Measurements from ENCODE around the gene SYCP2L. TPM values are rescaled to one million over a fixed set of nuclear protein-coding genes. Genes with fewer than 3 reads are reported as not detected.

The SYCP2L gene
- total and polyA plus RNA-seq, 2 donors (not counting 3 experiments of a cell fraction or from before 2014, with no cell fraction given), result not detected

DNA sequence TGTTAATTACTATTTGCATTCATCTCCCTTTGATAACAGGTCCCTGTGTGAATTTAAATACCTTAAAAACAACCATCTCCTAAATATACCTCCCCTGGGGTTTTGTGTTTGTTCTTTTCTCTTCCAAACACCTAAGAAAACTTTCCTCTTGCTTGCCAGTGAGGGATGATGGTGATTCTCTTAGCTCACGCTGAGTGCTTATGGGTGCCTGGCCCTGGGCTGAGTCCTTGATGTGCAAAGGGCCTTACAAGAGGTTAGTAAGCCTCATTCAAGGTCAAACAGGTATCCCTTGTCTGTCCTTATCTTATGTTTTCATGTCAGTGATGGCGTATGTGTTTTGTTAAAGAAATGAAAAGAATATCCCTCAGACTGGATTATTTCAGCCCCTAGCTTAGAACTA is 76.3 kb downstream of the SYCP2L start:
- intact Hi-C loops (cut with micrococcal nuclease) (loop anchor here (5.0 kb wide), 1 partner anchor 89 kb away; no protein-coding TSS in a partner anchor), dilution Hi-C loops (cut with MboI; ENCODE audit: extremely low pct_ligation_motif_present, low sequenced_read_pairs) (no loop called here)
- no TSS peak for BruUV-seq (replicated peaks)
- Histone ChIP-seq H3K4me3 (replicated peaks in 1 of 3; ENCODE audit: insufficient read depth in 1 of 3, low read depth in 1 of 3, low read length in 3 of 3) (no peak overlapping the region), H3K27me3 (ENCODE audit: control insufficient read depth in 2 of 2, insufficient read depth in 2 of 2, low read length in 2 of 2) (peaks cover 0 to 4% of the 10 kb centered on the region in 2 experiments), H4K20me1 (replicated peaks; ENCODE audit: control insufficient read depth, extremely low read depth, insufficient read depth, low read length) (no peaks in the 10 kb centered on the region), H3K79me2 (ENCODE audit: control insufficient read depth, insufficient read depth, low read length) (no peaks in the 10 kb centered on the region), H3K36me3 (ENCODE audit: control insufficient read depth in 2 of 2, extremely low read depth in 1 of 2, insufficient read depth in 2 of 2, low read length in 2 of 2) (no peaks in the 10 kb centered on the region), H3K4me2 (ENCODE audit: insufficient read depth, low read length) (no peak overlapping the region), H3K9me1 (replicated peaks; ENCODE audit: control insufficient read depth, extremely low read depth, insufficient read depth, low read length) (no peaks in the 10 kb centered on the region), H3K9me3 (replicated peaks; ENCODE audit: control insufficient read depth, insufficient read depth, low read length) (no peaks in the 10 kb centered on the region), H3K27ac (ENCODE audit: insufficient read depth, low read depth, low read length) (no peak overlapping the region), H2AFZ (ENCODE audit: low read depth, low read length) (no peak overlapping the region), H3K9ac (replicated peaks; ENCODE audit: extremely low read depth, insufficient read depth, low read length) (no peak overlapping the region), H3K4me1 (ENCODE audit: control insufficient read depth, extremely low read depth, insufficient read depth, low read length) (no peaks in the 10 kb centered on the region)
- ChIA-PET POLR2A (no interaction called here), CTCF (interaction anchor here (0.8 to 1.1 kb wide), 4 partner anchors 12 to 613 kb away, joined by 3 read pairs; no protein-coding TSS in a partner anchor)
- FAIRE-seq (no peak), DNase-seq (ENCODE audit: low read depth, low spot score) (no peak)
- TF ChIP-seq, protein P1, sequence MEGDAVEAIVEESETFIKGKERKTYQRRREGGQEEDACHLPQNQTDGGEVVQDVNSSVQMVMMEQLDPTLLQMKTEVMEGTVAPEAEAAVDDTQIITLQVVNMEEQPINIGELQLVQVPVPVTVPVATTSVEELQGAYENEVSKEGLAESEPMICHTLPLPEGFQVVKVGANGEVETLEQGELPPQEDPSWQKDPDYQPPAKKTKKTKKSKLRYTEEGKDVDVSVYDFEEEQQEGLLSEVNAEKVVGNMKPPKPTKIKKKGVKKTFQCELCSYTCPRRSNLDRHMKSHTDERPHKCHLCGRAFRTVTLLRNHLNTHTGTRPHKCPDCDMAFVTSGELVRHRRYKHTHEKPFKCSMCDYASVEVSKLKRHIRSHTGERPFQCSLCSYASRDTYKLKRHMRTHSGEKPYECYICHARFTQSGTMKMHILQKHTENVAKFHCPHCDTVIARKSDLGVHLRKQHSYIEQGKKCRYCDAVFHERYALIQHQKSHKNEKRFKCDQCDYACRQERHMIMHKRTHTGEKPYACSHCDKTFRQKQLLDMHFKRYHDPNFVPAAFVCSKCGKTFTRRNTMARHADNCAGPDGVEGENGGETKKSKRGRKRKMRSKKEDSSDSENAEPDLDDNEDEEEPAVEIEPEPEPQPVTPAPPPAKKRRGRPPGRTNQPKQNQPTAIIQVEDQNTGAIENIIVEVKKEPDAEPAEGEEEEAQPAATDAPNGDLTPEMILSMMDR (IDR thresholded peaks at IDR 0.05; ENCODE audit: extremely low read depth in 1 of 2, insufficient read depth in 1 of 2, low read depth in 1 of 2, low read length in 2 of 2), result no peak
- no peak for TF ChIP-seq JUN (IDR thresholded peaks at IDR 0.05; ENCODE audit: borderline replicate concordance, insufficient read depth, insufficient read length, low read depth)

DNA sequence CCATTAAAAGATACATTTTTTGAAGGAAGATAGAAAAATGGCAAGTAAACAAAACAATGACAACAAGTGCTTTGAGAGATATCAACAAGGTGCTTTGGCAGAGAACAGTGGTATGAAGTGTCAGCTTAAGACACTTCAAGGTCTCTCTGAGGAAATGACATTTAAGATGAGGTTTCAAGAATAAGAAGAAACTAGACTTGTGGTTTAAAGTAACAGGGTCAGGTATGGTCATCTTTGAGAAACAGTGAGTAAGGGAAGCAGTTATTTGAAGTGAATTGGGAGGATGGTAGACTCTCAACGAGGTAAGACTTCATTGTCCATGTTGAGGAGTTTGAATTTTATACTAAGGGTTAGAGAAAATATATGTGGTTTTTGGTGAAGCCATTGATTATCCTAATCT is 77.8 kb downstream of the SYCP2L start:
- ChIA-PET POLR2A (no interaction called here), CTCF (interaction anchor here (1.2 kb wide), 1 partner anchor 10 kb away, joined by 3 read pairs; no protein-coding TSS in a partner anchor)
- H4K20me1 ChIP-seq (replicated peaks; ENCODE audit: control insufficient read depth, extremely low read depth, insufficient read depth, low read length), result no peaks in the 10 kb centered on the region
- no peaks in the 10 kb centered on the region for H3K79me2 ChIP-seq (ENCODE audit: control insufficient read depth, insufficient read depth, low read length)
- H3K36me3 ChIP-seq (ENCODE audit: control insufficient read depth in 2 of 2, extremely low read depth in 1 of 2, insufficient read depth in 2 of 2, low read length in 2 of 2), result no peaks in the 10 kb centered on the region
- intact Hi-C loops (cut with micrococcal nuclease) (loop anchor here (5.0 kb wide), 1 partner anchor 88 kb away; no protein-coding TSS in a partner anchor), dilution Hi-C loops (cut with MboI; ENCODE audit: extremely low pct_ligation_motif_present, low sequenced_read_pairs) (no loop called here)
- H3K4me3 ChIP-seq (replicated peaks in 1 of 3; ENCODE audit: insufficient read depth in 1 of 3, low read depth in 1 of 3, low read length in 3 of 3), result no peak overlapping the region
- DNase-seq (ENCODE audit: low read depth, low spot score) (no peak), FAIRE-seq (no peak)
- no peak overlapping the region for H2AFZ ChIP-seq (ENCODE audit: low read depth, low read length)
- TF ChIP-seq FOS (IDR thresholded peaks at IDR 0.05; ENCODE audit: borderline replicate concordance, insufficient read depth, low read length), result no peak
- no peak for TF ChIP-seq MYC (IDR thresholded peaks at IDR 0.05; ENCODE audit: low read depth, low read length)
- TF ChIP-seq, protein P1 (IDR thresholded peaks at IDR 0.05; ENCODE audit: extremely low read depth in 1 of 2, insufficient read depth in 1 of 2, low read depth in 1 of 2, low read length in 2 of 2), result no peak
- no peak for TF ChIP-seq GATA2 (IDR thresholded peaks at IDR 0.05; ENCODE audit: insufficient read depth, insufficient read length, low read depth, low read length)
- TF ChIP-seq EZH2 (IDR thresholded peaks at IDR 0.05; ENCODE audit: borderline replicate concordance, low read depth, low read length, severe bottlenecking), result no peak
- TF ChIP-seq, protein P2, sequence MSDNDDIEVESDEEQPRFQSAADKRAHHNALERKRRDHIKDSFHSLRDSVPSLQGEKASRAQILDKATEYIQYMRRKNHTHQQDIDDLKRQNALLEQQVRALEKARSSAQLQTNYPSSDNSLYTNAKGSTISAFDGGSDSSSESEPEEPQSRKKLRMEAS (IDR thresholded peaks at IDR 0.05; ENCODE audit: insufficient read depth, insufficient read length), result no peak
- TF ChIP-seq POLR2A (IDR thresholded peaks at IDR 0.05; ENCODE audit: low read depth, low read length), result no peak
- no peak for TF ChIP-seq JUN (IDR thresholded peaks at IDR 0.05; ENCODE audit: borderline replicate concordance, insufficient read depth, insufficient read length, low read depth)
- no peak for TF ChIP-seq POLR2AphosphoS5 (IDR thresholded peaks at IDR 0.05; ENCODE audit: insufficient read depth, low read depth, low read length)
- no peaks in the 10 kb centered on the region for H3K9me1 ChIP-seq (replicated peaks; ENCODE audit: control insufficient read depth, extremely low read depth, insufficient read depth, low read length)
- no peak overlapping the region for H3K4me2 ChIP-seq (ENCODE audit: insufficient read depth, low read length)
- no TSS peak for BruUV-seq (replicated peaks)
- H3K9me3 ChIP-seq (replicated peaks; ENCODE audit: control insufficient read depth, insufficient read depth, low read length), result no peaks in the 10 kb centered on the region
- H3K4me1 ChIP-seq (ENCODE audit: control insufficient read depth, extremely low read depth, insufficient read depth, low read length), result no peaks in the 10 kb centered on the region
- H3K9ac ChIP-seq (replicated peaks; ENCODE audit: extremely low read depth, insufficient read depth, low read length), result no peak overlapping the region
- H3K27ac ChIP-seq (ENCODE audit: insufficient read depth, low read depth, low read length), result no peak overlapping the region
- peaks cover 0 to 4% of the 10 kb centered on the region in 2 experiments for H3K27me3 ChIP-seq (ENCODE audit: control insufficient read depth in 2 of 2, insufficient read depth in 2 of 2, low read length in 2 of 2)
